GM19328 (cell line): ENCODE results near the gene RASA3.
"Not testable (repeated sequence)": the region's sequence is repeated elsewhere in the genome, so short reads cannot be mapped to it uniquely, and the experiment has no call there.

Source experiments
- ATAC-seq: cut with Tn5 transposase; IDR thresholded peaks from one replicate; pipeline ENCODE4 v1.9.1; 2021; ENCODE audit warnings: mild to moderate bottlenecking, moderate library complexity; ENCODE audit not compliant: unreplicated experiment

RASA3 gene, protein sequence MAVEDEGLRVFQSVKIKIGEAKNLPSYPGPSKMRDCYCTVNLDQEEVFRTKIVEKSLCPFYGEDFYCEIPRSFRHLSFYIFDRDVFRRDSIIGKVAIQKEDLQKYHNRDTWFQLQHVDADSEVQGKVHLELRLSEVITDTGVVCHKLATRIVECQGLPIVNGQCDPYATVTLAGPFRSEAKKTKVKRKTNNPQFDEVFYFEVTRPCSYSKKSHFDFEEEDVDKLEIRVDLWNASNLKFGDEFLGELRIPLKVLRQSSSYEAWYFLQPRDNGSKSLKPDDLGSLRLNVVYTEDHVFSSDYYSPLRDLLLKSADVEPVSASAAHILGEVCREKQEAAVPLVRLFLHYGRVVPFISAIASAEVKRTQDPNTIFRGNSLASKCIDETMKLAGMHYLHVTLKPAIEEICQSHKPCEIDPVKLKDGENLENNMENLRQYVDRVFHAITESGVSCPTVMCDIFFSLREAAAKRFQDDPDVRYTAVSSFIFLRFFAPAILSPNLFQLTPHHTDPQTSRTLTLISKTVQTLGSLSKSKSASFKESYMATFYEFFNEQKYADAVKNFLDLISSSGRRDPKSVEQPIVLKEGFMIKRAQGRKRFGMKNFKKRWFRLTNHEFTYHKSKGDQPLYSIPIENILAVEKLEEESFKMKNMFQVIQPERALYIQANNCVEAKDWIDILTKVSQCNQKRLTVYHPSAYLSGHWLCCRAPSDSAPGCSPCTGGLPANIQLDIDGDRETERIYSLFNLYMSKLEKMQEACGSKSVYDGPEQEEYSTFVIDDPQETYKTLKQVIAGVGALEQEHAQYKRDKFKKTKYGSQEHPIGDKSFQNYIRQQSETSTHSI

DNA sequence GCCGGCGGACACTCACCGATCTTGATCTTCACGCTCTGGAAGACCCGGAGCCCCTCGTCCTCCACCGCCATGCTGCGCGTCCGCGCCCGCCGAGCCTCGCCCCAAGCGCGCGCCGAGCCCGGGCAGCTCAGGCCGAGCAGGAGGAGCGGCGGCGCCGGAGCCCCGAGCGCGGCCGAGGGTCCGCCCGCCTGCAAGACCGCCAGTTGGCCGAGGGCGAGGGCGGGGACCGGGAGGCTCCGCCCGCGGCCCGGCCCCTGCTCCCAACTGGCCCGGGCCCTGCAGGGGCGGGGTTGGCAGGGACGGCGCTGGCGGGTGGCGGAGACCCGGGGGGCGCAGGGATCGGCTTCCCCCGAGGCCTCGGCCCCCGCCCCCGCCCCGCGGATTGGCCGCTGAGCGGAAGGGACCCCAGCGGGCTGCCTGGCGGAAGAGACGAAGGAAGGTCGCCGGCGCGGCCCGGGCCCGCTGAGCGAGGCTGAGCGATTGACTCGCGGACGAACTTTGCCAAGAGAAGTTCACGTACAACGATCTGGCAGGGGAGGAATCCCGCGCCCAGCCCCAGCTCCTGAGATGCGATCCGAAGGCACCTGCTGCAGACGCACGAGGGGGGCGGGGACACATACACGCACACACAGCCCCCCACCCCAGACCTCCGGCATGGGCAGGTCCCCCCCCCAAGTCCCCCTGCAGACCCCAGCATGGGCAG, at the start of gene RASA3:
Gene RASA3 (minus strand): TSS at position 205 of the 703 bp plus-strand sequence. CDS start 134 bp downstream, at position 71.
- peak; percentile 74 for ATAC-seq

DNA sequence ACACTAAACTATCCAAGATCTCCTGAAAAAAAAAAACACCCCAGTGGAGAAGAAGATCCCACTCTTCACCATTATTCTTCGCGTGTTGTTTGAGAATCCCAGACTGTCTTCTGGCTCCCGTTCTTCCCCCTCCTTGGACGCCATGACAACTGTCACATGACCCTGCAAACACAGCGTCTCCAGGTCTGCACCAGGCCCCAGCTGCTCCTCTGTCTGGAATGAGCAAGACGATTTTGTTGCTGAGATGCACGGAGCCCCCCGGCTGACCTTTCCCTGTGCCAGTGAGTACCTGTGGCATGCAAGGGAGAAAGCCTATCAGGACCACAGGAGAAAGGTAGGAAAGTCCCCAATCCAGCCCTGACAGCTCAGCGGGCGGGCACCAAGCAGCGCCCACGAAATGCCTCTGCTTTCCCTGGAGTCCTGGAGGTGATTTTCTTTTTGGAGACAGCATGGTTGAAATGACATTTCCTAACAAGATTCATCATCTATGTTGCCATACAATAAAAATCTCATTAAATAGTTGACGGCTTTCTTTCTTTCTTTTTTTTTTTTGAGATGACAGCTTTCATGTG, 46.8 kb upstream of the RASA3 start, which contains the start of gene CFAP97D2:
Gene CFAP97D2 (plus strand): TSS at position 171 of the 572 bp plus-strand sequence. CDS start 74 bp downstream, at position 245.
- ATAC-seq, result no peak

DNA sequence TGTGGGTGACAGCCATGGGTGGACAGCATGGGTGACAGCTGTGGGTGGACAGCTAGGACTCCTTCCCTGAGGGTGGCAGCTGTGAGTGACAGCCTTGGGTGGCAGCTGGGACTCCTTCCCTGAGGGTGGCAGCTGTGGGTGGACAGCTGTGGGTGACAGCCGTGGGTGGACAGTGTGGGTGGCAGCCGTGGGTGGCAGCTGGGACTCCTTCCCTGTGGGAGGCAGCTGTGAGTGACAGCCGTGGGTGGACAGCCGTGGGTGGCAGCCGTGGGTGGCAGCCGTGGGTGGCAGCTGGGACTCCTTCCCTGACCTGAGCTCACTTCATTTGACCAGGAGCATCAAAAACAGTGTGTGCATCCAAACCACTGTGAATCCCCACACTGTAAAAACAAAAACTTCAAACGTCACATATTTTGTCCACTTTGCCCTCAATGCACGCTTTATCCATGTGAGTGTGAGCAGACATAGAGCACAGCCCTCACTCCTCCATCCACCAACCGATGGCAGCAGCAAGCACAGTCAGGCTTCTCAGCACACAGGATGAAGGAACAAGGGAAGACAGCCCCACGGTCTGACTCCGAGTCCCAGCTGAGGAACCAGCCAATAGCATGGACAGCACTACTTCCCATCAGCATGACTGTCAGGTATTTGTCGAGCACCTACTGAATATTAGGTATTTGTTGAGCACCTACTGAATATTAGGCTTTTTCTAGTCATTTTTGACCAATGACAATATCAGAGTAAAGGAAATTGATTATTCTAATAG, 45.0 kb upstream of the RASA3 start:
- no peak for ATAC-seq

DNA sequence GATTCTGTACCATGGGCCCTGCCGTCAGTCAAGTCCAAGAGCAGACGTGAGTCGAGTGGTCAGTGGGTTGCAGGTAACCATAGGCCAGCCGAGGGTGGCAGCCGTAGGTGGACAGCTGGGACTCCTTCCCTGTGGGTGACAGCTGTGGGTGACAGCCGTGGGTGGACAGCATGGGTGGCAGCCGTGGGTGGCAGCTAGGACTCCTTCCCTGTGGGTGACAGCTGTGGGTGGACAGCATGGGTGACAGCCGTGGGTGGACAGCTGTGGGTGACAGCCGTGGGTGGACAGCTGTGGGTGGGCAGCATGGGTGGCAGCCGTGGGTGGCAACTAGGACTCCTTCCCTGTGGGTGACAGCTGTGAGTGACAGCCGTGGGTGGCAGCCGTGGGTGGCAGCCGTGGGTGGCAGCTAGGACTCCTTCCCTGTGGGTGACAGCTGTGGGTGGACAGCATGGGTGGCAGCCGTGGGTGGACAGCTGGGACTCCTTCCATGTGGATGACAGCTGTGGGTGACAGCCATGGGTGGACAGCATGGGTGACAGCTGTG, 44.0 kb upstream of the RASA3 start:
- ATAC-seq, result not testable (repeated sequence)

DNA sequence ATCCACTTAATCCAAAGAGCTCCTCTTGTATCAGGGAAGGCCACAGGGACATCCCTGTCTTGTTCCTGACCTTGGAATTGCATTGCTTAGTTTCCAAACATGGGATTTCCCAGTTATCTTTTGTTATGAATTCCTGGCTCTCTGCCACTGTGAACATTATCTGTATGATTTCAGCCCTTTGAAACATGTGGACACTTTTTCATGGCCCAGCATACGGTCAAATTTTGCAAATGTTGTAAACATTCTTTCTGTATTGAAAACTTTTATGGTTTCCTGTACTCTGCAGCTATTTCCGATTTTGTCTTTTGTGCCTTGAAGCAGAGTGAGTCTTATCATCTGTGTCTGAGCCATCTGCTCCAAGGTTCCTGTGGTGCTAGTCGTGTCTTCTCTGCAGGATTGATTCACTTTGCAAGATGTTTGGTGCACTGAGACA, 42.1 kb upstream of the RASA3 start:
- ATAC-seq, result no peak

DNA sequence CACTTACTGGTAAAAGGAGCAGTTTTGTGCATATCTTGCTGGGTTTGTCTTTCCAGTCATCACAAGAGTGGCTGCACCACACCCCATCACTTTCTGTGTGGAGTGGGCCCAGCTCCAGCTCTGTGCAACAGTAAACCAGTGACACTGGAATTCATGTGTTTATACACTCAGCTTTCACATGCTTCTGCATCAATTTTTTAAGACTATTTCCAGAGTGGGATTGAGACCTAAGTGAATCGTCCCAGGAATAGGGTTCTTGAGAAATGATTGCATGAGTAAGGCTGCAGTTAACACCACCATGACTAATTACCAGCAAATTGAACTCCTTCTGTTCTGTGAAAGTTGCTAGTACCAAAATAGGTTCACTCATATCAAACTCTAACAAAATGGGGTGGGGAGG, 41.3 kb upstream of the RASA3 start:
- ATAC-seq, result no peak

DNA sequence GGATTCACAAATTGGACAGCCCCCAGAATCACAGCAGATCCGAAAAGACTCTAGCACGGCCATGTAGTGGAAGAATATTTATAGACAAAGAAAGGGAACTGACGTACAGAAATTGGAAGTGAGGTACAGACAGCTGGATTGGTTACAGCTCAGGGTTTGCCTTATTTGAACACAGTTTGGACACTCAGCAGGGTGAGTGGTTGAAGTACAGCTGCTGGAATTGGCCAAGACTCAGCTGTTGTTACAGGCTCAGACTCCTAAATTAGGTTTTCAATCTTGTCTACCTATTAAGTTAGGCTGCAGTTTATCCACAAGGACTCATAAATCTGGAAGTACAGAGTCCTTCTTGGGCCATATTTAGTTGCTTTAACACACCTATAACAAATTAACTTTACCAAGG, 40.8 kb upstream of the RASA3 start:
- no peak for ATAC-seq

DNA sequence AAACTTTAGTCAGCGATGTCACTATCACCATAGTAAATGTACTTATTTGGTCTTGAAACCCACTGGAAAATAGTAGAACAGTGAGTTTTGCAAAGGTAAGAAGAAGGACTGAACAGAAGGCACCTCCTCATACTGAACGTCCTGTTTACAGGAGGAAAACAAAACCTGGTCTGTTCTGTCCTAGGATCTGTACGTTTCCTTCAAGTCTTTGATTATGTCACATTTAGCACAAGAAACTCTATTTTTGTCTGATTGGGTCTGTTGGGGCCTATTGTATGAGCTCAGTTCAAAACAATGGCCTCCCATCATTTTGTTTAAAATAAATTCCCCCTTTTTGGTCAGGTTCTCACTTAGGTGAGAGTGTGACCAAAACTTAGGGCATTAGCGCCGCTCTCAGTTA, 35.5 kb upstream of the RASA3 start:
- no peak for ATAC-seq

DNA sequence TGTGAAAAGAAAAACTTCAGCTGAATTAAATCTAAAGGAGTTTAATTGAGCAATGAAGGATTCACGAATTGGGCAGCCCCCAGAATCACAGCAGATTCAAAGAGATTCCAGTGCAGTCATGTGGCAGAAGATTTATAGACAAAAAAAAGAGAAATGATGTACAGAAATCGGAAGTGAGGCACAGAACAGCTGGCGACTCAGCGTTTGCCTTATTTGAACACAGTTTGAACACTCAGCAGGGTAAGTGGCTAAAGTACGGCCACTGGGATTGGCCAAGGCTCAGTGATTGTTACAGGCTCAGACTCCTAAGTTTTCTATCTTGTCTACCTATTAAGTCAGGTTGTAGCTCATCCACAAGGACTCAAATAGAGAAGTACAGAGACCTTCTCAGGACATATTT, 35.0 kb upstream of the RASA3 start:
- no peak for ATAC-seq

DNA sequence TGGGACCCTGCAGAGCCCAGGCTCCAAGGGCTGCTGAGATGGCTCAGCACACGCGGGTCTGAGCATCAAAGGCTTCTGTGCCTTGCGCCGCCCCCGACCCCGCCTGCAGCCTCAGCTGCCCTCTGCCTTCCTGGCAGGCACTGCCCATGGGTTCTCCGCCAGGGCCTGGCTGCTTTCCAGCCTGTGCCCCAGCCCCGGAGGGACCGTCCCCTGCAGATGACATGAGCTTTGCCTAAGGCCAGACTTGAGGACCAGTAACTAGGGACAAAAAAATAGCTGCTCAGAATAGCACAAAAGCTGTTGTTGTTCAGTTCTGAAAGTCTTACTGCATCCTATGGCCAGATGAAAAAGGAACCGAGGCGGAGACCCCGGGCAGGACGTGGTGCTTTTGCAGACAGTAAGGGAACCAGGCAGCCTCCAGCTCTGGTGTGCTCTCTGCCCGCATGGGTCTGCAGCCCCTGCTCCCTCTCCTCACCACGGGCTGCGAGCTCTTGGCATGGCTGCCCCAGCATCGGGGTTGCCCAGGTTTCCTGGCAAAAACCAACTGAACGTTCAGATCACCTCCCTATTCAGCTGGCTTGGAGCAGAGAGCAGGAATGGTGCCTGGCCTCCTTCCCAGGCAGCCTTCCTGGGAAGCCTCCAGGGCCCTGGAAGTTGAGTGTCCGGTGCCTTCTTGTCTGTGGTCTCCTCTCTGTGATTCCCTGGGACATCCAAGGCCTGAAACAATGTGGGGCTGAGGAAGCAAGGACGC, 34.1 kb upstream of the RASA3 start:
- ATAC-seq, result no peak

DNA sequence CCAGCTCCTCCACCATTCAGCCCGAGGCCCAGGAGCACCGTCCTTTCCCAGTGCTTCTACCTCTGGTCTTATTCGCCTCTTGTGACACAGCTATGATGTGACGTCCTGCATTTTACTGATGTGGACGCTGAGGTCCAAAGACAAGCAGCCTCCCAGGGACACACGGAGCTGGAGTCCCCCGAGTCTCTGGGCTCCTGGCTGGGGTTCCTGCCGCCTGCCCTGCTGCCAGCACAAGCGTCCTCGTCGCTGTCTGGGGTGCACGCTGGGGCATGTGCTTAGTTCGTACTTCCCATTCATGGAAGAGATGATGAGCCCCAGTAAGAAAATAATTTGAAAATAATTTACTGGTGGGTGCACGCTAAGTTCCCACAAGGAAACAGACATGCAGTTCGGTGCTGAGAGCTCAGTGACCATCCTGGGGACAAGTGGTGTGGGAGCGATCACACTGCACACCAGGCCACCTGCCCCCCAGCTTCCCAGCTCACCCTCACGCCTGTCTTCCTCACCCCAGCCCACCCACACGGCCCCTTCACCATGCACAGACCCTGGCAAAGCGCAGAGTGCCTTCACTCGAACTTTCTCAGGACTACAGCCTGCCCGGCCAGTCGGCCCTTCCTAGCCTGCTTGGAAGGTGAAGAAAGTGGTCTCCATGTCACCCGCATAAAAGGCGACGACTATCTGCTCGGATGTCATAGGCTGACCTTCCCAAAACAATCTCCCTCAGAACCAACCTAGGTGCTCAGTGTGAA, 32.4 kb upstream of the RASA3 start:
- no peak for ATAC-seq

DNA sequence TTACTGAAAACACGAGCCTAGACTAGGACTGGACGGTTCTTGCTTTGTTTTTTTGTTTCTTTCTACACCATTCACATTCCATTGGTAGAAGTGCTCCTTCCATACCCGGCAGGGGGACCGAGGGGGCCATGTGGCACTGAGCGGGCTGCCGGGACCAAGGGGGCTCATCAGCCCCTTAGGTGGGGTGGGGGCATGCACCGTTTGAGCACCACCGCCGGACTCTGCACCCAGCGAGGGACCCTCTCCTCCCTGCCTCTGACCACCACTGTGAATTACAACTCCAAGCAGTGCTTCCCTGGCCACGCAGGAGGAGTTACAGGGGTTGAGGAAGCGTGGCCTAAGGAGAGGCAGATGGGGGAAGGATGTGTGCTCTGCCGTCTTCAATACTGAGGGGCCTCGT, 31.6 kb upstream of the RASA3 start:
- no peak for ATAC-seq

DNA sequence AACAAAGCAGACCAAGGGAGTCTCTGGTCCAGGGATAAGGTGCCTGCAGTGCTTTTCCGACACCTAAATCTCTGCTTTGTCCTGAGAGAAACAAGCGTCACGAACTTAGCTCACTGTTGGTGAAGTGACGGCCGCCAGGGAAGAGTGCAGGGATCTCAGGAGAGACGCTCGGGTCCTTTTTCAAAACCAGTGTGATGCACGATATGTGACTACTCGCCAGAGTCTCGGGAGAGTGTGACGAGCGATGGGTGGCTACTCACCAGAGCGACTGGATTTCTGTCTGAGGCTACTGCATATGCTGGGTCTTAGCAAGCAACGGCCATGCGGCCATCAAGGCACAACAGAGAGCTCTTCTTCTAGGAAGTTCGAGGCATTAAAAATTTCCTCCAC, 30.1 kb upstream of the RASA3 start:
- ATAC-seq, result no peak

DNA sequence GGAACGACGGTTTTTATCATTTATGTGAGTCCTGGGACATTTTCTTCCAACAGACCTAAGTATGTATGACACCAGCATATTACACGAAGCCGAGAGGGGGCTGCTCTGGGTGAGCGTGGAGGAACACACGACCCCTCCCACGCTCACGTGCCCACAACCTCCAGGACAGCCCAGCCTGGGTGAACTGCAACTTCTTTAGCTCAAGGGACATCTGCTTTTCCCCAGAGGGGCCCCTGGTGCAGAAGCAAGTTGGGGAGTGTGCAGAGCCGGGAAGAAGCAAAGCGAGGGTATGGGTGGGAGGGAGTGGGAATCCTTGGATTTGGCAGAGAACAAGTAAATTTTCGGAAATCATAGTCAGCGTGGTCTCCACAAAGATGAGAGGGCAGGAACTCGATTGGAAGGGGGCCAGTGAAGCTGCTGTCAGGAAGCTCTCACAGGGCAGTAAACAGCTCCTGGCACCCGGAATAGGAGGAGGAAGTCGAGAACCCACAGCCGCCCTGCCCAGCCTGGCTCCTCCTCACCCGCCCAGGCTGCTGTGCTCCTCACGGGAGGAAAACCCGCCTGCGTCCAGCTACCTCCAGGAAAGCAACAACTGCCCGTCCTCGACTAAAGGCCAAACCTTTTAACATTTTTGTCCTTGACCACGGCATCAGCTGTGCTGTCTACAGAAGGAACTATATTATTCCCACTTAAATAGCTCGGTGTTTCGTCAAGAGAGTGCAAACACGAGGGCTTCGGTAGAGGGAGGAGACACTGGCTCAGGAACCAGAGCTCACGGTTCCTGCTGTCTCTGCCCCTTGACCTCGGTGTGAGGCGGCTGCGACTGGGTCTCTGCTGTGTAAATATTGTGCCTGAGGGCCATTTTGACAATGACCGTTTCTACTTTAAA, 29.5 kb upstream of the RASA3 start:
- ATAC-seq, result no peak

DNA sequence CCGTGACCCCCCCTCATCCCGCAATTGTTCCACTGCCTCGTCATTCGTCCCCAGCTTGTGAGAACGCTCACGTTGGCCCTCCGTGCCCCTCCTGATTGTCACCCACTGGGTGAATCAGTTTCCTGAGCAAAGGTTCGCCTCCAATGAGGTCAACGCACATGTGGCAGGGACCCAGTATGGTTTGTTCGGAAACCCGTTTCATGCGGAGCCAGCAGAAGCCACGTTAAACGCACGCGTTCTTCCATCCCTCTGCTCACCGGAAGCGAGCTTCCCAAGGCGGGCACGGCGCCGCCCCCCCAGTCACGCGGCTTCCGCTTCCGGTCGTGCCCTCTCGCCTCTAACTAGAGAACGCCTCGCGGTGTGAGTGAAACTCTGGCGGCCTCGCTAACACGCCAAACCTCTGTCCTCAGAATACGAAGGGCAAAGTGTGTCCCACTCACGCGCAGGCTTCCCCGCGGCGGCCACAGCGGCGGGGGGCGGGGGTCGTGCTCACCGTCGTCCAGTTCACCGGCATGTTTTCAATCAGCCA, 28.7 kb upstream of the RASA3 start:
- no peak for ATAC-seq

DNA sequence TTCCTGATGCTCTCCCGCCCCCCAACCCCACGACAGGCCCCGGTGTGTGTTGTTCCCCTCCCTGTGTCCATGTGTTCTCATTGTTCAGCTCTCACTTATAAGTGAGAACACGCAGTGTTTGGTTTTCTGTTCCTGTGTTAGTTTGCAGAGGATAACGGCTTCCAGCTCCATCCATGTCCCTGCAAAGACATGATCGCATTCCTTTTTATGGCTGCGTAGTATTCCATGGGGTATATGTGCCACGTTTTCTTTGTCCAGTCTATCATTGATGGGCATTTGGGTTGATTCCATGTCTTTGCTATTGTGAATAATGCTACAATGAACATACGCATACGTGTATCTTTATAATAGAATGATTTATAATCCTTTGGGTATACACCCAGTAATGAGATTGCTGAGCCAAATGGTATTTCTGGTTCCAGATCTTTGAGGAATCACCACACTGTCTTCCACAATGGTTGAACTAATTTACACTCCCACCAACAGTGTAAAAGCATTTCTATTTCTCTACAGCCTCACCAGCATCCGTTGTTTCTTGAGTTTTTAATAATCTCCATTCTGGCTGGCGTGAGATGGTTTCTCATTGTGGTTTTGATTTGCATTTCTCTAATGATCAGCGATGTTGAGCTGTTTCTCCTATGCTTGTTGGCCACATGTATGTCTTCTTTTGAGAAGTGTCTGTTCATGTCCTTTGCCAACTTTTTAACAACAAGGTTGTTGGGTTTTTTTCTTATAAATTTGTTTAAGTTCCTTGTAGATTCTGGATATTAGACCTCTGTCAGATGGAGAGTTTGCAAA, 26.6 kb upstream of the RASA3 start:
- ATAC-seq, result not testable (repeated sequence)
